BJ (cell line): ENCODE results near the gene SYNE1. TPM values are rescaled to one million over a fixed set of nuclear protein-coding genes. Genes with fewer than 3 reads are reported as not detected.

ENCODE experiments used
- CTCF ChIA-PET: fragments of 350-600 bp; formaldehyde crosslinking; extraction: SDS; loops from one replicate; lab custom pipeline; 2021; ENCODE audit warnings: antibody characterized with exemption, inconsistent platforms; lab: Yijun Ruan, JAX
- POLR2A ChIA-PET: fragments of 300-600 bp; sonication (Branson Sonifier 250); formaldehyde crosslinking; extraction: SDS; loops from one replicate; lab custom pipeline; 2021; ENCODE audit warnings: antibody characterized with exemption; lab: Charles Lee
- DNase-seq: peaks from one replicate; pipeline ENCODE4 v3.0.0-alpha.2; 2011; ENCODE audit warnings: low read depth
- H3K27me3 ChIP-seq: 2 replicates; pipeline ENCODE4 v1.6.0; 2011; ENCODE audit warnings: low read length; ENCODE audit not compliant: control insufficient read depth, insufficient read depth
- H3K36me3 ChIP-seq: 2 replicates; pipeline ENCODE4 v1.5.1; 2011; ENCODE audit warnings: low read length; ENCODE audit not compliant: control insufficient read depth, insufficient read depth
- H3K4me3 ChIP-seq: 2 replicates; pipeline ENCODE4 v1.5.1; 2011; ENCODE audit warnings: low read depth, mild to moderate bottlenecking, control low read depth, low read length
- polyA plus RNA-seq: library from polyadenylated mRNA; depleted of rRNA; stranded (reverse); fragments of >200 nt; gene quantifications from 2 replicates; pipeline ENCODE4 v1.2.3, GENCODE V29; 2011
- TF ChIP-seq, protein P1 (sequence below): IDR thresholded peaks from 2 replicates; pipeline ENCODE4 v1.5.1; 2011; ENCODE audit warnings: low read depth, mild to moderate bottlenecking, control low read depth, inconsistent platforms, low read length, moderate library complexity; ENCODE audit not compliant: insufficient read depth

The SYNE1 gene
- polyA plus RNA-seq, 1 experiment, result 44.2 TPM

DNA sequence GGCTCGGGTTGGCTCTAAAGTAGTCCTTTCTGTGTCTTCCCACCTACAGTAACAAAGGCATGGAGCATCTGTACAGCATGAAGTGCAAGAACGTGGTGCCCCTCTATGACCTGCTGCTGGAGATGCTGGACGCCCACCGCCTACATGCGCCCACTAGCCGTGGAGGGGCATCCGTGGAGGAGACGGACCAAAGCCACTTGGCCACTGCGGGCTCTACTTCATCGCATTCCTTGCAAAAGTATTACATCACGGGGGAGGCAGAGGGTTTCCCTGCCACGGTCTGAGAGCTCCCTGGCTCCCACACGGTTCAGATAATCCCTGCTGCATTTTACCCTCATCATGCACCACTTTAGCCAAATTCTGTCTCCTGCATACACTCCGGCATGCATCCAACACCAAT lies 538.5 kb downstream of the SYNE1 start:
- TF ChIP-seq, protein P1, sequence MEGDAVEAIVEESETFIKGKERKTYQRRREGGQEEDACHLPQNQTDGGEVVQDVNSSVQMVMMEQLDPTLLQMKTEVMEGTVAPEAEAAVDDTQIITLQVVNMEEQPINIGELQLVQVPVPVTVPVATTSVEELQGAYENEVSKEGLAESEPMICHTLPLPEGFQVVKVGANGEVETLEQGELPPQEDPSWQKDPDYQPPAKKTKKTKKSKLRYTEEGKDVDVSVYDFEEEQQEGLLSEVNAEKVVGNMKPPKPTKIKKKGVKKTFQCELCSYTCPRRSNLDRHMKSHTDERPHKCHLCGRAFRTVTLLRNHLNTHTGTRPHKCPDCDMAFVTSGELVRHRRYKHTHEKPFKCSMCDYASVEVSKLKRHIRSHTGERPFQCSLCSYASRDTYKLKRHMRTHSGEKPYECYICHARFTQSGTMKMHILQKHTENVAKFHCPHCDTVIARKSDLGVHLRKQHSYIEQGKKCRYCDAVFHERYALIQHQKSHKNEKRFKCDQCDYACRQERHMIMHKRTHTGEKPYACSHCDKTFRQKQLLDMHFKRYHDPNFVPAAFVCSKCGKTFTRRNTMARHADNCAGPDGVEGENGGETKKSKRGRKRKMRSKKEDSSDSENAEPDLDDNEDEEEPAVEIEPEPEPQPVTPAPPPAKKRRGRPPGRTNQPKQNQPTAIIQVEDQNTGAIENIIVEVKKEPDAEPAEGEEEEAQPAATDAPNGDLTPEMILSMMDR, result no peak
- ChIA-PET POLR2A (no interaction called here), CTCF (interaction anchor here (3.2 kb wide), 1 partner anchor 10 kb away, joined by 12 read pairs; no protein-coding TSS in a partner anchor)
- Histone ChIP-seq H3K36me3 (no peaks in the 10 kb centered on the region), H3K4me3 (no peak overlapping the region), H3K27me3 (no peaks in the 10 kb centered on the region)
- no peak for DNase-seq

DNA sequence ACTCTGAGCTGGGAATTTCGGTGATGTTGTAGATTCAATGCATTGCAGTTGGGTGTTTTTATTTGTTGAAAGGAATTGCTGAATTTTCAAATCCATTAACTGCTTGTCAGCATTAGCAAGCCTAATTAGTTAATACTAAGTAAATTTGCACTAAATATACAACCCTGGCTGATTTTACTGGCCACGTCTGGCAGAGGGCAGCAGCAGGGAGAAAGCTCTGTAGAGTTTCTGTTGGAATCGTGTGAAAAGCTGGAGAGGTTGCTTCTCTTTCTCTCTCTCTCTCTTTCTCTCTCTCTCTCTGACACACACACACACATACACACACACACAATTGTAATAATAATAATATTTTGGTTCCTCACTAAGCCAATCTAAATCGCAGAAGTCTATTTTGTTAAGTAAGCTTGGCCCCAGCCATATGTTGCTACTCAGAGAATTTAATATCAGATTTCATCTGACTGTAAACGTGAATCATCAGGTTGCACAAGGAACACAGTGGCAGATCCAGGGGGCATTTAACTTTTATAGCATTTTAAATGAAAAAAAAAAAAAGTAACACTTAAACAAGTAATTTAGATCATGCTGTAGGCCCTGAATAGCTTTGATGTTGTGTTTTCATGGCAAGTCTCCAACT lies 540.2 kb downstream of the SYNE1 start:
- TF ChIP-seq, protein P1, result peak; percentile 31; the same call in 1 of the 2 replicates
- ChIA-PET CTCF (interaction anchor here (0.6 to 3.2 kb wide), 5 partner anchors 12 to 669 kb away, joined by 3 to 12 read pairs (median 6); no protein-coding TSS in a partner anchor), POLR2A (interaction anchor here (0.6 to 0.7 kb wide), 2 partner anchors 12 to 92 kb away, joined by 4 read pairs; no protein-coding TSS in a partner anchor)
- Histone ChIP-seq H3K27me3 (no peaks in the 10 kb centered on the region), H3K36me3 (no peaks in the 10 kb centered on the region), H3K4me3 (no peak overlapping the region)
- peak; percentile 63 for DNase-seq

DNA sequence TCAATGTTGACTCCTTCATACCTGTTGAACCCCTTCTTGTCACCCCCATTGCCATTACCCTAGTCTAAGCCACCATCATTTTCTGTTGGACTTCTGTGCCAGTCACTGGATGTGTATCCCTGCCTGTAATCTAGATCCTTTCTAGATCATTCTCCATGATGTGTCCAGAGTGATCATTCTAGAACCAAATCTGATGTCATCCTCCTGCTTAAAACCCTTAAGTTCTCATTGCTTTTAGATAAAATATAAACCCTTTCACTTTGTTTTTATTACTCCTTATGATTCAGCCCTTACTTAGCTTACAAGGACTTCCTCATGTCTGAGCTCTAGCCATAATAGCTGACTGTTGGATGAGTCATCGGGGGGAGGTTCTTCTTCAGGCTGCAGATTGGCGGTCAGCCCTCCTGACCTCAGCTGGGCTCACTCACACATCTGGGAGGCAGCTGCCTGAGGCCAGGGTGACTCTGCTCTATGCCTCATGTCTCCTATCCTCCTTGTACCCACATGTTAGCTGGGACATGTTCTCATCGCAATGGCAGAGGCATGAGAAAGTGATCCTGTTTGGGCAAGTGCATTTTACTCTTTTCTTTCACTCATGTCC lies 542.1 kb downstream of the SYNE1 start:
- Histone ChIP-seq H3K36me3 (no peaks in the 10 kb centered on the region), H3K4me3 (no peak overlapping the region), H3K27me3 (no peaks in the 10 kb centered on the region)
- TF ChIP-seq, protein P1, result no peak
- CTCF ChIA-PET, result interaction anchor here (0.8 to 2.5 kb wide), 3 partner anchors 14 to 30 kb away, joined by 3 to 12 read pairs (median 10); no protein-coding TSS in a partner anchor
- POLR2A ChIA-PET, result no interaction called here
- peak; percentile 99 for DNase-seq

DNA sequence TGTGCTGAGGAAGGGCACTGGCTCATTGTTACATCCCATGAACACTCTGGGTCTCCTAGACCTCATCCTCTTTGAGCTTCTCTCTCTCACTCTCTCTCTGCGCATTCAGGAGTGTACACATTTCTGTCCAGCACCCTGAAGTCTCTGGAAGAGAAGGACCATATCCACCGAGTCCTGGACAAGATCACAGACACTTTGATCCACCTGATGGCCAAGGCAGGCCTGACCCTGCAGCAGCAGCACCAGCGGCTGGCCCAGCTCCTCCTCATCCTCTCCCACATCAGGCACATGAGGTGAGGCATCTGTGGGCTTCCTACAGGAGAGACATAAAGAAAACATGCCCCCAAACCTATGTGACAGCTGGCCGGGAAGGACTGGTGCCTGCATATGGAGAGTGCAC lies 542.9 kb downstream of the SYNE1 start:
- DNase-seq, result no peak
- Histone ChIP-seq H3K27me3 (no peaks in the 10 kb centered on the region), H3K36me3 (no peaks in the 10 kb centered on the region), H3K4me3 (no peak overlapping the region)
- TF ChIP-seq, protein P1, result no peak
- ChIA-PET POLR2A (no interaction called here), CTCF (interaction anchor here (2.1 kb wide), 1 partner anchor 31 kb away, joined by 10 read pairs; no protein-coding TSS in a partner anchor)

DNA sequence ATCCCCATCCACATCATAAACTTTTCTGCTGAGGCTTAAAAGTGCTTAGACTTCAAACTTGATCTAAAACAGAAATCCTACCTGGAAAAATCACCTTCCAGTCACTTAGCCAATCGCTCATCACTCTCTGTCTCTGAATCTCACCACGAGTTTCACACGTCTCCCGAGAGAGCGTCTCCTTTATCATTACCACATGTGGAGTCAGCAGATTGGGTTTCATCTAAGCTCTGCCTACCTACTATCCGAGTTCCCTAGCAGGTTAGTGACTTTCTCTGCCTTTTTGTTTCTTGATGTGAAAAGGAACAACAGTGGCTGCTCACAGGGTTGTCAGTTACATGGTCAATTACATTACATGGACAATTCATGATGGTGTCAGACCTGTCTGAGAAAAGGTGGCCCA lies 543.5 kb downstream of the SYNE1 start:
- H3K4me3 ChIP-seq, result no peak overlapping the region
- DNase-seq, result no peak
- POLR2A ChIA-PET, result no interaction called here
- TF ChIP-seq, protein P1, result no peak
- CTCF ChIA-PET, result interaction anchor here (2.1 kb wide), 1 partner anchor 31 kb away, joined by 10 read pairs; no protein-coding TSS in a partner anchor
- no peaks in the 10 kb centered on the region for H3K36me3 ChIP-seq
- no peaks in the 10 kb centered on the region for H3K27me3 ChIP-seq
